GM23338 (cell line): ENCODE measurements around the gene S100A8. TPM values are rescaled to one million over a fixed set of nuclear protein-coding genes. Genes with fewer than 3 reads are reported as not detected.

Experiments used
- ATAC-seq: fragments of 200-7000 bp; cut with Tn5 transposase; 3 replicates; pipeline ENCODE4 v1.9.1; 2020
- DNase-seq: peaks from one replicate; pipeline ENCODE4 v3.0.0-alpha.2; 2015; ENCODE audit warnings: low spot score
- H2AFZ ChIP-seq: fragments of 200-600 bp; sonication (generic); 2 replicates; pipeline ENCODE4 v1.8.0; 2016; ENCODE audit warnings: antibody characterized with exemption, mild to moderate bottlenecking, moderate library complexity
- H3F3A ChIP-seq: fragments of 200-600 bp; sonication (generic); replicated peaks from 2 replicates; pipeline ENCODE4 v1.8.0; 2017; ENCODE audit warnings: antibody characterized with exemption, mixed run types, low read depth
- H3K27ac ChIP-seq: fragments of 200-600 bp; sonication (generic); 2 replicates; pipeline ENCODE4 v1.6.1; 2016; ENCODE audit warnings: low read depth
- H3K27me3 ChIP-seq: fragments of 200-600 bp; sonication (generic); 2 replicates; pipeline ENCODE4 v1.8.0; 2016; ENCODE audit warnings: mild to moderate bottlenecking, mixed run types, moderate library complexity; ENCODE audit not compliant: insufficient read depth
- H3K36me3 ChIP-seq: fragments of 200-600 bp; sonication (generic); 2 replicates; pipeline ENCODE4 v1.8.0; 2016; ENCODE audit warnings: mild to moderate bottlenecking; ENCODE audit not compliant: insufficient read depth
- H3K4me1 ChIP-seq: fragments of 200-600 bp; sonication (generic); 2 replicates; pipeline ENCODE4 v1.8.0; 2016; ENCODE audit warnings: mild to moderate bottlenecking, moderate library complexity; ENCODE audit not compliant: insufficient read depth
- H3K4me2 ChIP-seq: fragments of 200-600 bp; sonication (generic); 2 replicates; pipeline ENCODE4 v1.7.1; 2017; ENCODE audit warnings: mixed run types
- H3K4me3 ChIP-seq: fragments of 200-600 bp; sonication (generic); 2 replicates; pipeline ENCODE4 v1.6.1; 2016; ENCODE audit warnings: mixed run types
- H3K79me2 ChIP-seq: fragments of 200-600 bp; sonication (generic); replicated peaks from 2 replicates; pipeline ENCODE4 v1.8.0; 2017; ENCODE audit warnings: mild to moderate bottlenecking; ENCODE audit not compliant: insufficient read depth
- H3K9me2 ChIP-seq: fragments of 200-600 bp; sonication (generic); 2 replicates; pipeline ENCODE4 v1.8.0; 2017; ENCODE audit not compliant: insufficient read depth
- H4K20me1 ChIP-seq: fragments of 200-600 bp; sonication (generic); replicated peaks from 2 replicates; pipeline ENCODE4 v1.8.0; 2017; ENCODE audit warnings: mild to moderate bottlenecking; ENCODE audit not compliant: insufficient read depth
- H3K27ac Mint-ChIP-seq: 2 replicates; pipeline ENCODE4 v1.8.0; 2020; ENCODE audit warnings: inconsistent platforms, mild to moderate bottlenecking, moderate library complexity, mixed read lengths
- H3K27me3 Mint-ChIP-seq: 3 replicates; pipeline ENCODE4 v1.8.0; 2022; ENCODE audit warnings: low read depth, mild to moderate bottlenecking, moderate library complexity, mixed read lengths, inconsistent platforms; ENCODE audit not compliant: insufficient read depth, poor library complexity
- H3K36me3 Mint-ChIP-seq: 3 replicates; pipeline ENCODE4 v1.8.0; 2021; ENCODE audit warnings: low read depth, mild to moderate bottlenecking, inconsistent platforms, moderate library complexity, mixed read lengths
- H3K4me1 Mint-ChIP-seq: 3 replicates; pipeline ENCODE4 v1.8.0; 2020; ENCODE audit warnings: mild to moderate bottlenecking, inconsistent platforms, mixed read lengths
- H3K4me3 Mint-ChIP-seq: 3 replicates; pipeline ENCODE4 v1.8.0; 2021; ENCODE audit warnings: moderate library complexity, mild to moderate bottlenecking, inconsistent platforms, mixed read lengths
- H3K9me3 Mint-ChIP-seq: 3 replicates; pipeline ENCODE4 v1.8.0; 2020; ENCODE audit warnings: moderate library complexity, mild to moderate bottlenecking, inconsistent platforms, mixed read lengths
- CREB1 ChIP-seq: fragments of 250-450 bp; sonication (Bioruptor Pico); IDR thresholded peaks from 2 replicates; pipeline ENCODE4 v1.5.0; 2020; ENCODE audit warnings: low read depth, mild to moderate bottlenecking, moderate library complexity
- CTCF ChIP-seq, 2 experiments: fragments of 200-600 bp in 1 of 2; sonication (generic) in 1 of 2; conservative IDR thresholded peaks; 2 replicates each; pipeline versions ENCODE4 v1.5.1 to v1.6.1; 2016 to 2017; ENCODE audit warnings: antibody characterized with exemption in 2 of 2, low read depth in 2 of 2, mild to moderate bottlenecking in 2 of 2, moderate library complexity in 1 of 2
- ETS1 ChIP-seq: IDR thresholded peaks from 2 replicates; pipeline ENCODE4 v1.6.1; 2016; ENCODE audit warnings: antibody characterized with exemption
- EZH2 ChIP-seq: fragments of 200-600 bp; sonication (generic); IDR thresholded peaks from one replicate; pipeline ENCODE4 v1.8.0; 2017; ENCODE audit warnings: antibody characterized with exemption, mild to moderate bottlenecking, low read depth; ENCODE audit not compliant: unreplicated experiment
- EZH2phosphoT487 ChIP-seq: fragments of 200-600 bp; sonication (generic); IDR thresholded peaks from one replicate; pipeline ENCODE4 v1.8.1; 2018; ENCODE audit warnings: antibody characterized with exemption; ENCODE audit not compliant: unreplicated experiment
- JUNB ChIP-seq: IDR thresholded peaks from one replicate; pipeline ENCODE4 v1.6.1; 2016; ENCODE audit warnings: antibody characterized with exemption; ENCODE audit not compliant: unreplicated experiment
- NANOG ChIP-seq: IDR thresholded peaks from 2 replicates; pipeline ENCODE4 v1.6.1; 2016; ENCODE audit warnings: antibody characterized with exemption, borderline replicate concordance
- REST ChIP-seq: IDR thresholded peaks from one replicate; pipeline ENCODE4 v1.6.1; 2018; ENCODE audit warnings: antibody characterized with exemption; ENCODE audit not compliant: unreplicated experiment
- STAT1 ChIP-seq: IDR thresholded peaks from one replicate; pipeline ENCODE4 v1.6.1; 2016; ENCODE audit warnings: antibody characterized with exemption; ENCODE audit not compliant: unreplicated experiment
- ZNF114 ChIP-seq: fragments of 250-450 bp; sonication (Bioruptor Pico); IDR thresholded peaks from 2 replicates; pipeline ENCODE4 v1.5.0; 2020; ENCODE audit warnings: mild to moderate bottlenecking, moderate library complexity
- ZNF331 ChIP-seq: fragments of 250-450 bp; sonication (Bioruptor Pico); IDR thresholded peaks from 2 replicates; pipeline ENCODE4 v1.5.0; 2020; ENCODE audit warnings: low read depth, mild to moderate bottlenecking, moderate library complexity
- polyA plus RNA-seq: library from polyadenylated mRNA; unstranded; fragments of >200 nt; fragmentation: Nextera tagmentation; extraction: Ambion mirVana; gene quantifications from 2 replicates; pipeline ENCODE4 v1.2.1, GENCODE V29; 2016
- total RNA-seq: library from RNA; depleted of rRNA; stranded (reverse); fragments of >200 nt; shearing (Covaris generic); gene quantifications from 2 replicates; pipeline ENCODE4 v1.2.3, GENCODE V29; 2014

S100A8 gene
- total and polyA plus RNA-seq, 2 experiments from 2014 or later: not detected

GRCh38 chr1:153431928-153432327, 41.1 kb upstream of the S100A8 start:
- no peak overlapping the region for H3K4me2 ChIP-seq
- no peaks in the 10 kb centered on the region for H3K79me2 ChIP-seq
- no peak overlapping the region for H3K4me3 ChIP-seq
- no peaks in the 10 kb centered on the region for H3K36me3 Mint-ChIP-seq
- H4K20me1 ChIP-seq: no peaks in the 10 kb centered on the region
- no peaks in the 10 kb centered on the region for H3K9me2 ChIP-seq
- H3K9me3 Mint-ChIP-seq: no peaks in the 10 kb centered on the region; the same call in 2 of the 3 replicates
- H3K27ac ChIP-seq: no peak overlapping the region
- H3K27ac Mint-ChIP-seq: no peak overlapping the region
- TF ChIP-seq JUNB (no peak), CREB1 (CRISPR knock-in tag) (no peak)
- H3K36me3 ChIP-seq: no peaks in the 10 kb centered on the region
- DNase-seq: no peak
- H3K4me3 Mint-ChIP-seq: no peak overlapping the region
- H3F3A ChIP-seq: no peaks in the 10 kb centered on the region
- no peak for ATAC-seq
- H3K4me1 Mint-ChIP-seq: no peaks in the 10 kb centered on the region; the same call in 2 of the 3 replicates
- no peak overlapping the region for H2AFZ ChIP-seq
- H3K27me3 ChIP-seq: no peaks in the 10 kb centered on the region
- H3K4me1 ChIP-seq: no peaks in the 10 kb centered on the region
- H3K27me3 Mint-ChIP-seq: peaks cover 8% of the 10 kb centered on the region

- Histone ChIP-seq H3K79me2 (no peaks in the 10 kb centered on the region), H3K27ac (no peak overlapping the region), H3K4me1 (no peaks in the 10 kb centered on the region), H3K36me3 (no peaks in the 10 kb centered on the region), H3K27me3 (no peaks in the 10 kb centered on the region), H4K20me1 (no peaks in the 10 kb centered on the region), H3F3A (no peaks in the 10 kb centered on the region), H2AFZ (no peak overlapping the region), H3K4me2 (no peak overlapping the region), H3K4me3 (no peak overlapping the region), H3K9me2 (no peaks in the 10 kb centered on the region)
- ATAC-seq (no peak), DNase-seq (no peak)
- Mint-ChIP-seq H3K27ac (no peak overlapping the region), H3K9me3 (no peaks in the 10 kb centered on the region; the same call in 1 of the 3 replicates), H3K36me3 (no peaks in the 10 kb centered on the region), H3K4me1 (no peaks in the 10 kb centered on the region; the same call in 2 of the 3 replicates), H3K4me3 (no peak overlapping the region), H3K27me3 (peaks cover 6% of the 10 kb centered on the region)
- TF ChIP-seq NANOG (no peak), EZH2phosphoT487 (no peak), STAT1 (no peak), EZH2 (no peak), CREB1 (CRISPR knock-in tag) (no peak), REST (no peak), CTCF (conservative IDR thresholded peaks at IDR 0.05; ENCODE audit: low read depth in 2 of 2) (no peak), ZNF331 (no peak), ZNF114 (CRISPR knock-in tag) (no peak), JUNB (no peak), ETS1 (no peak)
Observed at GRCh38 chr1:153431427-153431826, 40.6 kb upstream of the S100A8 start.
